ENCODE measurements around the gene RPL36. TPM values are rescaled to one million over a fixed set of nuclear protein-coding genes. Genes with fewer than 3 reads are reported as not detected.

The RPL36 gene
- total RNA-seq, 4 donors from 2014 or later: 329 to 784 (median 462) TPM

- intact Hi-C loops (cut with DNase I; ENCODE audit: low total_unique reads): no loop called here
- Histone ChIP-seq H3K4me3 (no peak overlapping the region), H3K9me3 (no peaks in the 10 kb centered on the region), H3K4me1 (peaks cover 18 to 21% of the 10 kb centered on the region in 2 donors), H3K36me3 (peaks cover 0 to 45% of the 10 kb centered on the region in 2 donors), H3K27me3 (no peaks in the 10 kb centered on the region), H3K27ac (peak overlapping the region in 3 of 4 donors; percentile 9 to 94 (median 83))
- DNase-seq (no peak), ATAC-seq (no peak)
- TF ChIP-seq POLR2A (IDR thresholded peaks at IDR 0.05) (no peak), CTCF (IDR thresholded peaks at IDR 0.05 in 4 of 5, conservative IDR thresholded peaks at IDR 0.05 in 1 of 5) (no peak)
- in situ Hi-C loops (cut with MboI; ENCODE audit: low sequenced_read_pairs in 4 of 4): no loop called here
Observed at GRCh38 chr19:5692723-5693194, 2.7 kb downstream of the RPL36 start.

- H3K27ac ChIP-seq: peak overlapping the region in 2 of 4 donors; percentile 9 to 94
- TF ChIP-seq POLR2A (IDR thresholded peaks at IDR 0.05) (no peak), CTCF (IDR thresholded peaks at IDR 0.05 in 4 of 5, conservative IDR thresholded peaks at IDR 0.05 in 1 of 5) (no peak)
- H3K9me3 ChIP-seq: no peaks in the 10 kb centered on the region
- DNase-seq (no peak), ATAC-seq (no peak)
- in situ Hi-C loops (cut with MboI; ENCODE audit: low sequenced_read_pairs in 4 of 4): no loop called here
- intact Hi-C loops (cut with DNase I; ENCODE audit: low total_unique reads): no loop called here
- no peak overlapping the region for H3K4me3 ChIP-seq
- H3K27me3 ChIP-seq: no peaks in the 10 kb centered on the region
- H3K36me3 ChIP-seq: peaks cover 0 to 50% of the 10 kb centered on the region in 2 donors
- H3K4me1 ChIP-seq: peaks cover 18 to 21% of the 10 kb centered on the region in 2 donors
Observed at GRCh38 chr19:5693195-5694166, 3.4 kb downstream of the RPL36 start.

- TF ChIP-seq POLR2A (IDR thresholded peaks at IDR 0.05): no peak
Observed at GRCh38 chr19:5694167-5694955, 4.3 kb downstream of the RPL36 start.

GRCh38 chr19:5694956-5695648 lies 5.0 kb downstream of the RPL36 start:
- Histone ChIP-seq H3K9me3 (no peaks in the 10 kb centered on the region), H3K4me3 (no peak overlapping the region), H3K27me3 (no peaks in the 10 kb centered on the region), H3K36me3 (peaks cover 0 to 66% of the 10 kb centered on the region in 2 donors), H3K27ac (no peak overlapping the region), H3K4me1 (peaks cover 14 to 18% of the 10 kb centered on the region in 2 donors)
- intact Hi-C loops (cut with DNase I; ENCODE audit: low total_unique reads) (no loop called here), in situ Hi-C loops (cut with MboI; ENCODE audit: low sequenced_read_pairs in 4 of 4) (no loop called here)
- no peak for TF ChIP-seq CTCF (IDR thresholded peaks at IDR 0.05 in 4 of 5, conservative IDR thresholded peaks at IDR 0.05 in 1 of 5)
- no peak for TF ChIP-seq POLR2A (IDR thresholded peaks at IDR 0.05)
- ATAC-seq: no peak
- DNase-seq: no peak

More at GRCh38 chr19:5694167-5694955, 4.3 kb downstream of the RPL36 start:
- peaks cover 0 to 59% of the 10 kb centered on the region in 2 donors for H3K36me3 ChIP-seq
- DNase-seq: no peak
- H3K4me1 ChIP-seq: peaks cover 18 to 21% of the 10 kb centered on the region in 2 donors
- intact Hi-C loops (cut with DNase I; ENCODE audit: low total_unique reads) (no loop called here), in situ Hi-C loops (cut with MboI; ENCODE audit: low sequenced_read_pairs in 4 of 4) (no loop called here)
- ATAC-seq: no peak
- no peaks in the 10 kb centered on the region for H3K27me3 ChIP-seq
- no peak overlapping the region for H3K4me3 ChIP-seq
- H3K27ac ChIP-seq: no peak overlapping the region
- H3K9me3 ChIP-seq: no peaks in the 10 kb centered on the region

All from gastrocnemius medialis (tissue), 4 donors.